GM18867 (cell line): ENCODE data around the gene NFATC3.

Experiments used
- ATAC-seq: cut with Tn5 transposase; IDR thresholded peaks from one replicate; pipeline ENCODE4 v1.9.1; 2021; ENCODE audit warnings: mild to moderate bottlenecking, moderate library complexity; ENCODE audit not compliant: unreplicated experiment

The NFATC3 gene

DNA sequence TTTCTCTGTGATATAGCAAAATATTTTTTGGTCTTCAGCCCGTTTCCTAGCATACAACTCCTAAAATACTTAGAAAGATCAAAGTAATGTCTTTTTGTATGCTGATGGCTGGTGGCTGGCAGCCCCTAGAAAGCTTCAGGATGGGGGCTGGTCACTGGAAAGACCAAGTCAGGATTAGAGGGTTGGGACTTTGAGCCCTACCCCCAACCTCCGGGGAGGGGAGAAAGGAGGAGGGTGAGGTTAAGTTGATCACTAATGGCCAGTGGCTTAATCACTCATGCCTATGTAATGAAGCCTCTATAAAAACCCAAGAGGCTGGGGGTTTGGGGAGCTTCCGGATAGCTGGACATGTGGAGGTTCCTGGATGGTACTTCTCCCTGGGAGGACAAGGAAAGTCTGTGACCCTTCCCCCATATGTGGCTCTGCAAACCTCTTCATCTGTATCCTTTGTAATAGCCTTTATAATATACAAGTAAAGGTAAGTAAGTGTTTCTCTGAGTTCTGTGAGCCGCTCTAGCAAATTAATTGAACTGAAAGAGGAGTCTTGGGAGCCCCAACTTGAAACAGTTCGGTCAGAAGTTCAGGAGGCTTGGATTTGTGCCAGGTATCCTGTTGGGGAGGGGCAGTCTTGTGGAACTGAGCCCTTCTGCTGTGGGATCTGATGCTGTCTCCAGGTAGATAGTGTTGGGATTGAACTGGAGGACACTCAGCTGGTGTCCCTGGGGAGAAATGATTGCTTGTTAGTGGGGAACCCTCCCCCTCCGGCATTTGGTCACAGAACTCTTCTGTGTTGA lies 182.6 kb downstream of the NFATC3 start:
- no peak for ATAC-seq

- ATAC-seq: no peak
These were observed 184.6 kb downstream of the NFATC3 start for GRCh38 chr16:68269793-68270192.

DNA sequence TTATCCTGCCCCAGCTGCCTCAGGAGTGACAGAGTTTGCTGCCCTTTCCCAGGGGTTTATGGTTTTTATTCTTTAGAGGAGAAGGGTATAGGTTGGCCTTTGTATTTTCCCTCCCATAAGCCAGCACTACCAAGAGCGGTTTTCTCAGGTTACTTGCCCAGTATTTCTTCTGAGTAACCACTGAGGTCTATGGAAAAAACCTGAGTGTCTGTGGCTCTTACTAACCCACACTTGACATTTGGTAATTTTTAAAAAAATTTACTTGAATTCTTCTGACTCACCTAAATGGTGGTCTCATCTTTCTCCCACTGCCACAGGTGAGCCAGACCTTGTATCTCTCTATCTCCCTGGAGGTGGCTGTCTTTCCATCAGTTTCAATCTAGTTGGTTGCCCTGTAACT lies 185.2 kb downstream of the NFATC3 start:
- no peak for ATAC-seq

GRCh38 chr16:68272507-68273209 lies 187.5 kb downstream of the NFATC3 start:
- ATAC-seq: no peak

- ATAC-seq: no peak
These were observed 188.3 kb downstream of the NFATC3 start for GRCh38 chr16:68273459-68273858.

DNA sequence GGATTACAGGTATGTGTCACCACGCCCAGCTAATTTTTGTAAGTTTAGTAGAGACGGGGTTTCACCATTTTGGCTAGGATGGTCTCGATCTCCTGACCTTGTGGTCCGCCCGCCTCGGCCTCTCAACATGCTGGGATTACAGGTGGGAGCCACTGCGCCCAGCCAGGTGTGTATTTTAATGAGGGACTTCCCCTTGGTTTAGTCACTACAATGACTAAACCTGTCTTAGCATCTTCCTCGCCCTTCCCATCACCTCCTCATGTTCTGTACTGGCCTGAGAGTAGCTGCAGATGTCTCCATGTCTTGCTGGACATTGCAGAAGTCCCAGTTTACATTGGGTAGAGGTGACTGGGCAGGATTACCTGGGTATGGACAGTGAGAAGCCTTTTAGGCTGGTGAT lies 188.7 kb downstream of the NFATC3 start:
- no peak for ATAC-seq

DNA sequence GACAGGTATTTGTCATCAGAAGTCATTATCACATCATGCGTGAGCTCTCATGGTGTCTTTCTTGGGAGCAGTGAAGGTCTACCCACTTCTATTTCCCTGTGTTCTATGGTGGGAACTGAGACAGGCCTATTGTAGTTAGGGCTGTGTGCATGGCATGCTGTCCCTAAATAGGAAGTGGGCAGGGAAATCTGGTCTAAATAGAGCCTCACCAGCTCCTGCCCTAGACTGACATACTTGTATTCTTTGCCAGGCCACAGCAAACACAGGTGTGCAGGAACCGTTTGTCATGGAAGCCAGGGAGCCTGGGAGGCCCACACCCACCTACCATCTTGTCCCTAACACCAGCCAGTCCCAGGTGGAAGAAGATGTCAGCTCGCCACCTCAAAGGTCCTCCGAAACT lies 189.3 kb downstream of the NFATC3 start:
- ATAC-seq: no peak

GRCh38 chr16:68275611-68276191 lies 190.5 kb downstream of the NFATC3 start:
- ATAC-seq: peak; percentile 66

GRCh38 chr16:68276223-68276622 lies 191.1 kb downstream of the NFATC3 start:
- no peak for ATAC-seq
